KG1 (cell line): ENCODE data around the gene OR13J1.
"Not testable (repeated sequence)": the region's sequence is repeated elsewhere in the genome, so short reads cannot be mapped to it uniquely, and the experiment has no call there.

ENCODE experiments used
- DNase-seq: peaks from one replicate; lab custom pipeline; 2025; lab: John Stamatoyannopoulos, UW

OR13J1 gene, protein sequence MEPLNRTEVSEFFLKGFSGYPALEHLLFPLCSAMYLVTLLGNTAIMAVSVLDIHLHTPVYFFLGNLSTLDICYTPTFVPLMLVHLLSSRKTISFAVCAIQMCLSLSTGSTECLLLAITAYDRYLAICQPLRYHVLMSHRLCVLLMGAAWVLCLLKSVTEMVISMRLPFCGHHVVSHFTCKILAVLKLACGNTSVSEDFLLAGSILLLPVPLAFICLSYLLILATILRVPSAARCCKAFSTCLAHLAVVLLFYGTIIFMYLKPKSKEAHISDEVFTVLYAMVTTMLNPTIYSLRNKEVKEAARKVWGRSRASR

DNA sequence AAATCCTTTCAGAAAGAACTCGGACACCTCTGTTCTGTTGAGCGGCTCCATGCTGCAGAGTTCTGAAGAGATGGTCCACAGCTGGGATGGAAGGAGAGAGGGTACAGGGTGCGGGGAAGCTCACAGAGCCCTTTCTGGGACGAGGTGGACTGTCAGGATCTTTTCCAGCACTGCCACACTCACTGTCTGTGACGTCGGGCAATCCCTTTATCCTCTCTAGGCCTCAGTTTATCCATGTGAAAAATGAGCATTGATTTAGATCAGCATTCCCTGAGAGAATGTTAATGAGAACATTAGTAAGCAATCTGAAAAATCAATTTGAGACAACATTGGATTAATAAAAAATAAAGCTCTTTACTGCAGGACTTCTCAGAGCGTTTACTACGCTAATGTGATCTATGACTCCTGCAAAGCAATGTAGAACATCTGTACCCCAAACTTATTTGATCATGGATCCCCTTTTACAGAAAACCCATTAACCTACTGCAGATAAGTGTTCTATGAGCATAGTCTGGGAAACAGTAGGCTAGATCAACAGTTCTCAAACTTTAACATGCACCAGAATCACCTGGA, at the start of gene OR13J1:
TSS of gene OR13J1 (minus strand) at position 51 of the 573 bp plus-strand sequence. CDS start at position 51, 0 bp downstream.
- DNase-seq = no peak

DNA sequence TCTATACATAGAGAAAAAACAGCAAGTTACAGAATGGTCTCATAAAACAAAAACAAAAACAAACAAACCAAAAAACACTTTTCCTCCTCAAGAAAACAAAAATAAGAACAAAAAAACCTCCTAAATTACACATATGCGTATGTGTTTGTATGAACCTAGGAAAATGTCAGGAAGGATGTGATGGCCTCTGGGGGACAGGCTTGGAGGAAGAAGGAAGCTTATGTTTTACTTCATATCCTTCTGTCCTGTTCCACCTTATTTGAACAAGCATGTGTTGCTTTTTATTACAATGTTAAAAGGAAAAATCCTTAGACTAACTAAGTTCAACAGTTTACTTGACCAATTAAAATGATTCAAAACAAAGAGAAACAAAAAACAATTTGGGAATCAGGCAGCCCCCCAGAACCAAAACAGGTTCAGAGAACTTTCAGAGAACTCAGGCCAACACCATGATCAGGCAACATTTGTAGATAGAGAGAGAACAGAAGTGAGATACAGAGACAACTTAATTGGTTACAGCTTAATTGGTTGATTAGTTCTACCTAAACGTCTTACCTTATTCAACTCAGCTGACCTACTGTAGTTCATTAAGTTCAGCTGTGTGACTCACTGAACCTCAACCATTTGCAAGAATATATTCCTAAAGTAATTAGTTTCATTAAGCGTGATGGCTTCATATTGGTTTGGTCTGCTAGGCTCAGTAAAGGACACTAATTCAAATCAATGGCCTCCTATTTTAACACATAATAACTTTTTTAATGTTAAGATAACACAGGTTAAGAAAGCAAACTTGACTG, 49.2 kb upstream of the OR13J1 start:
- no peak for DNase-seq

- no peak for DNase-seq
These were observed 48.6 kb upstream of the OR13J1 start for GRCh38 chr9:35918780-35919179.

- no peak for DNase-seq
These were observed 47.1 kb upstream of the OR13J1 start for GRCh38 chr9:35917261-35917660.

DNA sequence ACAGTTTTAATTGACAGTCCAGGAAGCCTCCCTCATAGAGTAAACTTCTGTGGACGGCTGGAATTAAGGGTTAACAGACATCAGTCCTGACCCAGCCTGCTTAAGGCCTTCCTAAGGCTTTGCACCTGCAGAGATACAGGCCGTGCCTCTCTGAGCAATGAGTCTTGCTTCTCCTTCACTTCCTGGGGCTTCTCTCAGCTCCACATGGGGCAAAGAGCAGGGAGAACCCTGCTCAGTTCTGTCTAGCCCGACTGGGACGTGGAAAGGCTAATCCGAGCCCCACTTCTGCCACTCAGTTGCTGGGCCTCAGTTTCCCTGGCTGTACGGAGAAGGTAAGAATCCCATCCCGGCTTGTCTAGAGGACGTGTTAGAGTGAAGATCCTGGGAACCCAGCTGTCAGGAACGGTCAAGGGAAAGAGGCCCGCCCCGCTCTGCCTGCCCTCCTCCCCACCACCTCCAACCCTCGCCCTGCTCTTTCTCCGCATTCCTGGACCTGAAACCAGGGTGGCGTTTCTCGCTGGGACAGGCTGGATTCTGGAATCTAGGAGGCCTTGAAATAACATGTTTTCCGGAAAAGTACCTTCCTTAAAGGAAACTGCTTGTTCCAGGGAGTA, 45.6 kb upstream of the OR13J1 start:
- DNase-seq = no peak

DNA sequence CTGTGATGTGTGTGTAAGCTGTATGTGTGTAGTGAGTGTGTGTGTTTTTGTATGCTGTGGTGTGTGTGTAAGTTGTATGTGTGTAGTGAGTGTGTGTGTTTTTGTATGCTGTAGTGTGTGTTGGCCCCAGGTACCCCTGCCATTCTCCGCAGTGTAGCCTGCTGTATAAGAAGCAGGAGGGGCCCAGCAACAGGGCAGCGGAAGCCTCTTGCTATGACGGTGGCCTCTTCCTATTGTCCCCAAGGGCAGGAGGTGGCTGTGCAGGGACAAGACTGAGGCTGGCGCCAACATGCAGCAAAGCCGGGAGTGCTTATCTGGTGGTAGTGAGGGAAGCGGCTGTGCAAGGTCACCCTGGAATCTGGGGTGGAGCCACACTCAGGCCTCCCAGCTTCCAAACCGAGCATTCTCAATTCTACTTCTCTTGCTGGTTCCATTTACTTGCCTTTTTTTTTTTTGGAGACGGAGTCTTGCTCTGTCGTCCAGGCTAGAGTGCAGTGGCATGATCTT, 44.2 kb upstream of the OR13J1 start:
- no peak for DNase-seq

- not testable (repeated sequence) for DNase-seq
These were observed 43.2 kb upstream of the OR13J1 start for GRCh38 chr9:35913429-35913828.

- no peak for DNase-seq
These were observed 42.7 kb upstream of the OR13J1 start for GRCh38 chr9:35912791-35913400.

DNA sequence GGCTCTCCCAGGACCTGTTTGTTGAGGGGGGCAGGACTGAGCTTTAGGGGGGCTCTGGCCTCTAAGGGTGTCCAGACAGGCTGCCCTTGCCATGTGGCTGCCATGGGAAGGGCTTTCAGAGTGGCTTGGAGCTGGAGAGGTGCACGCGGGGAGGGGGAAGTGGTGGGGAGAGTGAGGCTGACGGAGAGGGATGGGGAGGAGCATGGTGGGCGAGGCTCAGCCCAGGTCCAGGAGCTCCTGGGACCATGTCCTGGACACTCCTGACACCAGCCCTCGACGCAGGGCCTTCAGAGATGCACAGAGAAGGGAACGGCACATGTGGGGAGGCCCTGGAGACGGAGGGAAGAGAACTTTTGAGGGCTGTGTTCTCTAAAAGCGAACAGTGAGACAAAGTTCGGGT, 41.5 kb upstream of the OR13J1 start:
- DNase-seq = no peak

GRCh38 chr9:35910613-35911359, 40.6 kb upstream of the OR13J1 start:
- DNase-seq = peak; percentile 6

GRCh38 chr9:35909687-35910612, 39.7 kb upstream of the OR13J1 start:
- DNase-seq = no peak

DNA sequence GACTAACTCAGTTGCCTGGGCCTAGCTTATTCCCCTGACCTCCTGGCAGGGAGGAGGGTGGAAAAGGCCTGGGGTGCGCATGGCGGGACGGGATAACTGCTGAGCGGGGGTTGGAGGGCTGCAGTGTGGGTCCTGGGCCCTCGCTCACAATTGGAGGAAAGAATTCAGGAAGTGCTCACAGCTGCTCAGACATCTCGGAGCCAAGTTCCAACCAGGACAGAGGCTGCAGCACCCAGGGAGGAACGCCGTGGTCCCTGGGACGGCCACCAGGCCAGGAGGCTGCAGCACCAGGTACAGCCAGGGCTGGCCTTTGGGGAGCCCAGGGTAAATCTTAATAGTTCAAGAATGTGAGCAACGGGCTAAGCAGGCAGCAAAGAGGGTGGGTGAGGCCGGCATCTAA, 39.1 kb upstream of the OR13J1 start, which contains the start of gene SPAAR:
TSS of gene SPAAR (plus strand) at position 217 of the 400 bp plus-strand sequence. CDS start 974 bp downstream, outside the sequence.
- no peak for DNase-seq

GRCh38 chr9:35908504-35909125, 38.4 kb upstream of the OR13J1 start:
- no peak for DNase-seq

- peak; percentile 6 for DNase-seq
These were observed 37.7 kb upstream of the OR13J1 start for GRCh38 chr9:35907711-35908503.

- DNase-seq = no peak
These were observed 36.9 kb upstream of the OR13J1 start for GRCh38 chr9:35906923-35907699.

- no peak for DNase-seq
These were observed 35.9 kb upstream of the OR13J1 start, which contains the start of gene HRCT1 for GRCh38 chr9:35905912-35906679. Gene HRCT1 (plus strand): TSS chr9:35906202. CDS start chr9:35906288, 86 bp downstream.
